HCT116 (cell line): ENCODE results near the gene CDC45. TPM values are rescaled to one million over a fixed set of nuclear protein-coding genes. Genes with fewer than 3 reads are reported as not detected.

Experiments used
- ATAC-seq: fragments of 200-7000 bp; cut with Tn5 transposase; 2 replicates; pipeline ENCODE4 v1.9.1; 2020; ENCODE audit warnings: mild to moderate bottlenecking, moderate library complexity
- BruUV-seq: library from RNA; stranded (reverse); fragments of 400-500 nt; replicated peaks from 2 replicates; lab custom pipeline; 2021; lab: Mats Ljungman, UMichigan
- CTCF ChIA-PET: fragments of 300-600 bp; sonication (Branson Sonifier 250); formaldehyde crosslinking; loops from one replicate; lab custom pipeline; 2021; ENCODE audit warnings: antibody characterized with exemption; lab: Charles Lee
- POLR2A ChIA-PET: fragments of 300-600, 350-600 bp; sonication (Branson Sonifier 250); formaldehyde crosslinking; loops from one replicate; lab custom pipeline; 2021; ENCODE audit warnings: antibody characterized with exemption; lab: Charles Lee
- RAD21 ChIA-PET, 2 experiments: fragments of 300-600 bp; sonication (Branson Sonifier 250); formaldehyde crosslinking; loops; one replicate each; lab custom pipeline; 2023; ENCODE audit warnings: low total read pairs in 2 of 2; ENCODE audit not compliant: uncharacterized antibody in 2 of 2, unreplicated experiment in 2 of 2, low non-redundant PET in 1 of 2; lab: Charles Lee
- DNase-seq: peaks from one replicate; pipeline ENCODE4 v3.0.0-alpha.2; 2010; ENCODE audit warnings: low read depth, low spot score
- H2AFZ ChIP-seq: fragments of 200-600 bp; shearing (Covaris generic), sonication (generic); 2 replicates; pipeline ENCODE4 v1.6.1; 2017; ENCODE audit warnings: low read depth, mixed run types, mixed read lengths, antibody characterized with exemption, low read length; ENCODE audit not compliant: poor library complexity, severe bottlenecking
- H3K27ac ChIP-seq: 2 replicates; pipeline ENCODE4 v1.5.1; 2012; ENCODE audit warnings: low read depth, low read length
- H3K27me3 ChIP-seq: fragments of 200-600 bp; sonication (generic); 2 replicates; pipeline ENCODE4 v1.6.1; 2016; ENCODE audit warnings: mixed run types, low read length, mixed read lengths; ENCODE audit not compliant: insufficient read depth
- H3K36me3 ChIP-seq, 2 experiments: fragments of 200-500 bp in 1 of 2; fragments of 200-600 bp in 1 of 2; sonication (Bioruptor generic) in 1 of 2; sonication (generic) in 1 of 2; 2 replicates each; pipeline versions ENCODE4 v1.5.1 to v1.6.1; 2014 to 2016; ENCODE audit warnings: low read length in 2 of 2, inconsistent platforms in 1 of 2, mixed read lengths in 1 of 2, mixed run types in 1 of 2; ENCODE audit not compliant: insufficient read depth in 2 of 2, control insufficient read depth in 1 of 2
- H3K4me1 ChIP-seq, 2 experiments: fragments of 200-600 bp in 1 of 2; sonication (generic) in 1 of 2; 2 replicates each; pipeline versions ENCODE4 v1.5.1 to v1.6.1; 2012 to 2017; ENCODE audit warnings: low read length in 2 of 2, inconsistent platforms in 1 of 2, mild to moderate bottlenecking in 1 of 2, mixed read lengths in 1 of 2, mixed run types in 1 of 2, moderate library complexity in 1 of 2; ENCODE audit not compliant: insufficient read depth in 2 of 2, control insufficient read depth in 1 of 2
- H3K4me2 ChIP-seq: fragments of 200-600 bp; sonication (generic); 2 replicates; pipeline ENCODE4 v1.6.1; 2017; ENCODE audit warnings: mixed run types, low read length, mixed read lengths
- H3K4me3 ChIP-seq, 2 experiments: fragments of 200-600 bp in 1 of 2; sonication (generic) in 1 of 2; replicated peaks in 1 of 2; 2 replicates each; pipeline ENCODE4 v1.5.1; 2011 to 2016; ENCODE audit warnings: low read length in 2 of 2, control low read depth in 1 of 2, low read depth in 1 of 2, mild to moderate bottlenecking in 1 of 2, mixed read lengths in 1 of 2, mixed run types in 1 of 2
- H3K79me2 ChIP-seq: fragments of 200-600 bp; sonication (generic); 2 replicates; pipeline ENCODE4 v1.6.1; 2017; ENCODE audit warnings: mild to moderate bottlenecking, mixed run types, low read length, moderate library complexity, mixed read lengths; ENCODE audit not compliant: insufficient read depth
- H3K9ac ChIP-seq: fragments of 200-600 bp; sonication (generic); 2 replicates; pipeline ENCODE4 v1.6.1; 2016; ENCODE audit warnings: low read length, mixed read lengths
- H3K9me2 ChIP-seq: fragments of 200-600 bp; sonication (generic), shearing (Covaris generic); 2 replicates; pipeline ENCODE4 v1.6.1; 2017; ENCODE audit warnings: mixed run types, mild to moderate bottlenecking, moderate library complexity; ENCODE audit not compliant: insufficient read depth
- H3K9me3 ChIP-seq, 2 experiments: fragments of 200-500 bp in 1 of 2; fragments of 200-600 bp in 1 of 2; sonication (Bioruptor generic) in 1 of 2; sonication (generic) in 1 of 2; 2 replicates each; pipeline ENCODE4 v1.6.1; 2014 to 2017; ENCODE audit warnings: low read length in 2 of 2, mixed read lengths in 2 of 2, inconsistent platforms in 1 of 2, low read depth in 1 of 2, mild to moderate bottlenecking in 1 of 2, mixed run types in 1 of 2, moderate library complexity in 1 of 2; ENCODE audit not compliant: control insufficient read depth in 1 of 2, insufficient read depth in 1 of 2
- H4K20me1 ChIP-seq: fragments of 200-600 bp; sonication (generic), shearing (Covaris generic); 2 replicates; pipeline ENCODE4 v1.6.1; 2017; ENCODE audit warnings: mixed run types, mild to moderate bottlenecking, moderate library complexity; ENCODE audit not compliant: insufficient read depth
- ATF3 ChIP-seq: IDR thresholded peaks from 2 replicates; pipeline ENCODE4 v1.6.1; 2012
- CTCF ChIP-seq, 3 experiments: fragments of 200-600 bp in 1 of 3; sonication (generic) in 1 of 3; IDR thresholded peaks in 2 of 3; conservative IDR thresholded peaks in 1 of 3; 2 replicates each; pipeline ENCODE4 v1.5.1; 2012 to 2017; ENCODE audit warnings: low read depth in 2 of 3, low read length in 2 of 3, antibody characterized with exemption in 1 of 3, borderline replicate concordance in 1 of 3, control low read depth in 1 of 3, mild to moderate bottlenecking in 1 of 3, mixed read lengths in 1 of 3, mixed run types in 1 of 3, moderate library complexity in 1 of 3; ENCODE audit not compliant: insufficient read depth in 1 of 3
- EGR1 ChIP-seq: IDR thresholded peaks from 2 replicates; pipeline ENCODE4 v1.6.1; 2012; ENCODE audit warnings: low read depth
- ELF1 ChIP-seq: IDR thresholded peaks from 2 replicates; pipeline ENCODE4 v1.6.1; 2012; ENCODE audit warnings: low read depth, borderline replicate concordance
- EZH2phosphoT487 ChIP-seq: fragments of 200-600 bp; IDR thresholded peaks from 2 replicates; pipeline ENCODE4 v1.6.1; 2018; ENCODE audit warnings: antibody characterized with exemption, borderline replicate concordance
- JUND ChIP-seq: IDR thresholded peaks from 2 replicates; pipeline ENCODE4 v1.6.1; 2012
- MAX ChIP-seq: IDR thresholded peaks from 2 replicates; pipeline ENCODE4 v1.6.1; 2012
- POLR2AphosphoS5 ChIP-seq: IDR thresholded peaks from 2 replicates; pipeline ENCODE4 v1.6.1; 2011; ENCODE audit warnings: mild to moderate bottlenecking, low read depth, low read length, moderate library complexity
- SIN3A ChIP-seq: IDR thresholded peaks from 2 replicates; pipeline ENCODE4 v1.6.1; 2012; ENCODE audit warnings: low read depth
- SP1 ChIP-seq: IDR thresholded peaks from 2 replicates; pipeline ENCODE4 v1.6.1; 2012; ENCODE audit warnings: low read depth
- SRF ChIP-seq: IDR thresholded peaks from 2 replicates; pipeline ENCODE4 v1.6.1; 2012; ENCODE audit warnings: low read depth
- intact Hi-C: fragments of 100-400 bp; cut with micrococcal nuclease; formaldehyde crosslinking; loops from 2 replicates; pipeline ENCODE4 v1.10.0; 2022
- total RNA-seq: library from RNA; stranded (reverse); gene quantifications from one replicate; pipeline ENCODE4 v1.2.1, GENCODE V29; 2021; ENCODE audit not compliant: unreplicated experiment

The CDC45 gene
- total RNA-seq, 1 experiment from 2014 or later, result 43.4 TPM

- Histone ChIP-seq H3K9me2 (no peaks in the 10 kb centered on the region), H3K4me2 (no peak overlapping the region), H3K4me1 (peaks cover 0 to 4% of the 10 kb centered on the region in 2 experiments; a peak in 2 of 4 replicates), H3K9me3 (no peaks in the 10 kb centered on the region), H3K27me3 (no peaks in the 10 kb centered on the region), H3K9ac (no peak overlapping the region), H3K4me3 (no peak overlapping the region), H3K79me2 (peaks cover 29% of the 10 kb centered on the region), H2AFZ (no peak overlapping the region), H4K20me1 (no peaks in the 10 kb centered on the region), H3K27ac (no peak overlapping the region), H3K36me3 (peaks cover 5 to 23% of the 10 kb centered on the region in 2 experiments; a peak in 3 of 4 replicates)
- DNase-seq (no peak), ATAC-seq (no peak)
- TF ChIP-seq JUND (no peak), EGR1 (no peak)
- RAD21 ChIA-PET, result no interaction called here
- intact Hi-C loops, result no loop called here
- no TSS peak for BruUV-seq
- CTCF ChIA-PET, result no interaction called here
- POLR2A ChIA-PET, result interaction anchor here (1.0 kb wide), 1 partner anchor 14 kb away, joined by 3 read pairs; the partner anchor contains the start of gene CDC45
Measured at GRCh38 chr22:19494001-19494560, 14.4 kb downstream of the CDC45 start.

- Histone ChIP-seq H3K9me2 (no peaks in the 10 kb centered on the region), H2AFZ (no peak overlapping the region), H4K20me1 (no peaks in the 10 kb centered on the region), H3K36me3 (peaks cover 5 to 20% of the 10 kb centered on the region in 2 experiments; a peak in 3 of 4 replicates), H3K79me2 (peaks cover 23% of the 10 kb centered on the region), H3K4me1 (no peaks in the 10 kb centered on the region), H3K9ac (no peak overlapping the region), H3K4me2 (no peak overlapping the region), H3K4me3 (no peak overlapping the region), H3K27me3 (no peaks in the 10 kb centered on the region), H3K27ac (no peak overlapping the region), H3K9me3 (no peaks in the 10 kb centered on the region)
- POLR2A ChIA-PET, result no interaction called here
- no peak for TF ChIP-seq CTCF (IDR thresholded peaks at IDR 0.05 in 2 of 3, conservative IDR thresholded peaks at IDR 0.05 in 1 of 3; ENCODE audit: borderline replicate concordance in 1 of 3, insufficient read depth in 1 of 3, low read depth in 2 of 3, low read length in 2 of 3)
- TF ChIP-seq EGR1, result no peak
- TF ChIP-seq EZH2phosphoT487, result no peak
- no peak for TF ChIP-seq SP1
- TF ChIP-seq SIN3A, result no peak
- TF ChIP-seq SRF, result no peak
- no peak for TF ChIP-seq ELF1
- TF ChIP-seq ATF3, result no peak
- no peak for TF ChIP-seq POLR2AphosphoS5
- no peak for TF ChIP-seq MAX
- CTCF ChIA-PET, result no interaction called here
- no peak for DNase-seq
- intact Hi-C loops, result no loop called here
- no TSS peak for BruUV-seq
- RAD21 ChIA-PET, result no interaction called here
- no peak for ATAC-seq
Measured at GRCh38 chr22:19494676-19495173, 15.0 kb downstream of the CDC45 start.
